Forelimb muscle (tissue), 1 donor: ENCODE results near the gene P2RY14. TPM values are rescaled to one million over a fixed set of nuclear protein-coding genes. Genes with fewer than 3 reads are reported as not detected.

Experiments used
- DNase-seq: peaks from one replicate; pipeline ENCODE4 v3.0.0-alpha.2; 2013; ENCODE audit warnings: low read depth
- polyA plus RNA-seq: library from polyadenylated mRNA; unstranded; fragments of 120-200 nt; gene quantifications from one replicate; pipeline ENCODE4 v1.2.1, GENCODE V29; 2013; ENCODE audit not compliant: insufficient read length

P2RY14 gene
- polyA plus RNA-seq, 1 donor: 1.4 TPM

GRCh38 chr3:151301787-151302186 is 23.4 kb upstream of the P2RY14 start:
- no peak for DNase-seq

GRCh38 chr3:151300539-151300938 is 22.2 kb upstream of the P2RY14 start:
- no peak for DNase-seq

GRCh38 chr3:151299006-151299405 is 20.7 kb upstream of the P2RY14 start:
- DNase-seq: no peak

GRCh38 chr3:151297429-151297828 is 19.1 kb upstream of the P2RY14 start:
- no peak for DNase-seq

GRCh38 chr3:151296226-151296625 is 17.9 kb upstream of the P2RY14 start:
- no peak for DNase-seq

- no peak for DNase-seq
Observed at GRCh38 chr3:151293127-151293526, 14.8 kb upstream of the P2RY14 start.

GRCh38 chr3:151290673-151291072 is 12.3 kb upstream of the P2RY14 start:
- DNase-seq: no peak

GRCh38 chr3:151289445-151289844 is 11.1 kb upstream of the P2RY14 start:
- no peak for DNase-seq

- no peak for DNase-seq
Observed at GRCh38 chr3:151285940-151286339, 7.6 kb upstream of the P2RY14 start.

GRCh38 chr3:151283907-151284461 is 5.6 kb upstream of the P2RY14 start:
- no peak for DNase-seq

- DNase-seq: no peak
Observed at GRCh38 chr3:151283387-151283786, 5.0 kb upstream of the P2RY14 start.

GRCh38 chr3:151282921-151283320 is 4.6 kb upstream of the P2RY14 start:
- no peak for DNase-seq

- DNase-seq: peak; percentile 56
Observed at GRCh38 chr3:151281671-151282324, 3.5 kb upstream of the P2RY14 start.

GRCh38 chr3:151276687-151277042 is 1.7 kb downstream of the P2RY14 start:
- DNase-seq: no peak

- no peak for DNase-seq
Observed at GRCh38 chr3:151276038-151276686, 2.2 kb downstream of the P2RY14 start.

- no peak for DNase-seq
Observed at GRCh38 chr3:151275091-151275490, 3.3 kb downstream of the P2RY14 start.

GRCh38 chr3:151269631-151270030 is 8.7 kb downstream of the P2RY14 start:
- no peak for DNase-seq

- no peak for DNase-seq
Observed at GRCh38 chr3:151268267-151269235, 9.8 kb downstream of the P2RY14 start.

- DNase-seq: no peak
Observed at GRCh38 chr3:151267066-151267465, 11.3 kb downstream of the P2RY14 start.

- DNase-seq: no peak
Observed at GRCh38 chr3:151265866-151266265, 12.5 kb downstream of the P2RY14 start.

GRCh38 chr3:151265166-151265565 is 13.2 kb downstream of the P2RY14 start:
- no peak for DNase-seq

- no peak for DNase-seq
Observed at GRCh38 chr3:151264605-151265004, 13.7 kb downstream of the P2RY14 start.
